D721Med (cell line): ENCODE measurements around the gene KLHDC9.

Source experiments
- DNase-seq: peaks from one replicate; pipeline ENCODE4 v3.0.0; 2011; ENCODE audit warnings: low spot score; ENCODE audit not compliant: insufficient read length
- FAIRE-seq: peaks from 2 replicates; lab custom pipeline; 2011; peaks lifted over from hg19 to GRCh38; lab: Jason Lieb, UNC
- CTCF ChIP-seq: IDR thresholded peaks from 2 replicates; pipeline ENCODE4 v1.5.1; 2012; ENCODE audit warnings: mild to moderate bottlenecking, control low read depth; ENCODE audit not compliant: insufficient read depth; ENCODE audit errors: missing control alignments

The KLHDC9 gene

GRCh38 chr1:161077426-161077825 lies 20.7 kb upstream of the KLHDC9 start:
- TF ChIP-seq CTCF = no peak
- FAIRE-seq = no peak
- no peak for DNase-seq

- DNase-seq = no peak
- TF ChIP-seq CTCF = no peak
- no peak for FAIRE-seq
These were observed 18.6 kb upstream of the KLHDC9 start for GRCh38 chr1:161079436-161080110.

GRCh38 chr1:161080441-161081405 lies 17.4 kb upstream of the KLHDC9 start:
- no peak for DNase-seq
- FAIRE-seq = no peak
- TF ChIP-seq CTCF = no peak

GRCh38 chr1:161081519-161081918 lies 16.6 kb upstream of the KLHDC9 start:
- TF ChIP-seq CTCF = no peak
- FAIRE-seq (no peak), DNase-seq (no peak)

- DNase-seq (no peak), FAIRE-seq (no peak)
- no peak for TF ChIP-seq CTCF
These were observed 15.7 kb upstream of the KLHDC9 start for GRCh38 chr1:161082483-161082882.

- TF ChIP-seq CTCF = no peak
- DNase-seq (no peak), FAIRE-seq (no peak)
These were observed 15.0 kb upstream of the KLHDC9 start for GRCh38 chr1:161082996-161083747.
